Measurements from ENCODE around the gene HAL. TPM values are rescaled to one million over a fixed set of nuclear protein-coding genes. Genes with fewer than 3 reads are reported as not detected.

HAL gene
- total and polyA plus RNA-seq, 4 donors, result 1.2 to 7.9 (median 4.2) TPM

GRCh38 chr12:95951515-95951914, 44.6 kb downstream of the HAL start:
- DNase-seq, result no peak
- Histone ChIP-seq H3K4me3 (no peak overlapping the region), H3K4me1 (ENCODE audit: control insufficient read depth in 5 of 5, insufficient read depth in 5 of 5, low read length in 5 of 5) (no peaks in the 10 kb centered on the region), H3K27ac (ENCODE audit: low read depth in 1 of 2, low read length in 1 of 2) (no peak overlapping the region), H3K9me3 (ENCODE audit: control insufficient read depth in 4 of 4, insufficient read depth in 3 of 4, low read length in 3 of 4) (no peaks in the 10 kb centered on the region), H3K36me3 (ENCODE audit: control insufficient read depth in 4 of 4, insufficient read depth in 4 of 4, low read length in 4 of 4) (no peaks in the 10 kb centered on the region), H3K27me3 (ENCODE audit: control insufficient read depth in 3 of 3, insufficient read depth in 3 of 3, low read length in 2 of 3) (peaks cover 0 to 8% (median 3%) of the 10 kb centered on the region in 3 donors), H3K9ac (ENCODE audit: insufficient read depth in 1 of 2, low read length in 2 of 2) (no peak overlapping the region)
- no peak for TF ChIP-seq CTCF (IDR thresholded peaks at IDR 0.05; ENCODE audit: control extremely low read depth, extremely low read depth)
- ATAC-seq (ENCODE audit: insufficient read depth, low FRiP score), result no peak

- no peaks in the 10 kb centered on the region for H3K36me3 ChIP-seq (ENCODE audit: control insufficient read depth in 4 of 4, insufficient read depth in 4 of 4, low read length in 4 of 4)
- 73 to 79% methylated on average over 4 of the region's 4 CpGs for WGBS, 2 donors
- DNase-seq (no peak), ATAC-seq (ENCODE audit: insufficient read depth, low FRiP score) (no peak)
- no peak overlapping the region for H3K4me3 ChIP-seq
- H3K9me3 ChIP-seq (ENCODE audit: control insufficient read depth in 4 of 4, insufficient read depth in 3 of 4, low read length in 3 of 4), result no peaks in the 10 kb centered on the region
- peaks cover 0 to 12% (median 9%) of the 10 kb centered on the region in 3 donors for H3K27me3 ChIP-seq (ENCODE audit: control insufficient read depth in 3 of 3, insufficient read depth in 3 of 3, low read length in 2 of 3)
- H3K4me1 ChIP-seq (ENCODE audit: control insufficient read depth in 5 of 5, insufficient read depth in 5 of 5, low read length in 5 of 5), result no peaks in the 10 kb centered on the region
- TF ChIP-seq CTCF (IDR thresholded peaks at IDR 0.05; ENCODE audit: control extremely low read depth, extremely low read depth), result no peak
- no peak overlapping the region for H3K27ac ChIP-seq (ENCODE audit: low read depth in 1 of 2, low read length in 1 of 2)
- H3K9ac ChIP-seq (ENCODE audit: insufficient read depth in 1 of 2, low read length in 2 of 2), result no peak overlapping the region
Observed at GRCh38 chr12:95949477-95950206, 46.5 kb downstream of the HAL start.

- Histone ChIP-seq H3K36me3 (ENCODE audit: control insufficient read depth in 4 of 4, insufficient read depth in 4 of 4, low read length in 4 of 4) (no peaks in the 10 kb centered on the region), H3K9ac (ENCODE audit: insufficient read depth in 1 of 2, low read length in 2 of 2) (no peak overlapping the region), H3K27me3 (ENCODE audit: control insufficient read depth in 3 of 3, insufficient read depth in 3 of 3, low read length in 2 of 3) (peaks cover 0 to 15% (median 11%) of the 10 kb centered on the region in 3 donors), H3K27ac (ENCODE audit: low read depth in 1 of 2, low read length in 1 of 2) (no peak overlapping the region), H3K4me3 (no peak overlapping the region), H3K4me1 (ENCODE audit: control insufficient read depth in 5 of 5, insufficient read depth in 5 of 5, low read length in 5 of 5) (peaks cover 0 to 8% (median 0%) of the 10 kb centered on the region in 5 donors), H3K9me3 (ENCODE audit: control insufficient read depth in 4 of 4, insufficient read depth in 3 of 4, low read length in 3 of 4) (no peaks in the 10 kb centered on the region)
- DNase-seq, result no peak
- no peak for TF ChIP-seq CTCF (IDR thresholded peaks at IDR 0.05; ENCODE audit: control extremely low read depth, extremely low read depth)
- 77 to 89% methylated on average over 10 of the region's 10 CpGs for WGBS, 2 donors
- ATAC-seq (ENCODE audit: insufficient read depth, low FRiP score), result no peak
Observed at GRCh38 chr12:95944108-95944704, 51.9 kb downstream of the HAL start.

Measured in lung (tissue), 12 donors.